Measurements from ENCODE around the gene SMURF1.

DNA sequence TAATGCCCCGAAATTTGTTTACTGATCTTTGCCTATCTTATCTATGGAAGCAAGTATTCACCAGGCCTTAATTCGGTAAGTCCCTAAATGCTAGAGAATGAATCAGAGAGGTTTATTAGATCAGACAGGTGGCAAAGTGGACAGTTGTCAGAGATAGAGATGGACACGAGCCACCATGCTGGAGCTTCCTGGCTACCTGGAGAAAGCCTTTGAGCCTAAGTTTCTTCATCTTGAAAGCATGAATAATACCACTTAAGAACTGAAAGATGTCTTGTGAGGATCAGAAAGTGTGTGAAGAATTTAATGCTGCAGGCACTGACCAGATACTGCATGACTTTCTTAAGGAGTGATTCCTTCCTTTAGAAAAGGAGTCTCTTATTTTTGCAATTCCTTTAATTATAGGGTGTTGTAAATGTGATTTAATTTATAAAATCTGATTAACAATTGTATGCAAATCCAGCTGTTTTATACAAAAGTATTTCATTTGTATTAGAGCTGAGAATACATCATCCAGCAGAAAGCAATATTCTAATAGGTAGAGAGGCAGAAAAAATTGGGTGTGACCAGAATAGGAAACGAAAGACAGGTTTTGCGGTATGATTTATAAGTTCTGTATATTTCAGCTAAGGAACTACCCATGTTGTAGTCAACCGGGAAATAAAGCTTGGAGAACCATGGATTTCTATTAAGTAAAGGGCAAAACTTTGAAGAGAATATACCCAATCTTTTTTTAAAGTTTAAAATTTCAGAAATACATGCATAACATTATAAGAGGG, 82.7 kb downstream of the SMURF1 start:
- TF ChIP-seq, protein P1, sequence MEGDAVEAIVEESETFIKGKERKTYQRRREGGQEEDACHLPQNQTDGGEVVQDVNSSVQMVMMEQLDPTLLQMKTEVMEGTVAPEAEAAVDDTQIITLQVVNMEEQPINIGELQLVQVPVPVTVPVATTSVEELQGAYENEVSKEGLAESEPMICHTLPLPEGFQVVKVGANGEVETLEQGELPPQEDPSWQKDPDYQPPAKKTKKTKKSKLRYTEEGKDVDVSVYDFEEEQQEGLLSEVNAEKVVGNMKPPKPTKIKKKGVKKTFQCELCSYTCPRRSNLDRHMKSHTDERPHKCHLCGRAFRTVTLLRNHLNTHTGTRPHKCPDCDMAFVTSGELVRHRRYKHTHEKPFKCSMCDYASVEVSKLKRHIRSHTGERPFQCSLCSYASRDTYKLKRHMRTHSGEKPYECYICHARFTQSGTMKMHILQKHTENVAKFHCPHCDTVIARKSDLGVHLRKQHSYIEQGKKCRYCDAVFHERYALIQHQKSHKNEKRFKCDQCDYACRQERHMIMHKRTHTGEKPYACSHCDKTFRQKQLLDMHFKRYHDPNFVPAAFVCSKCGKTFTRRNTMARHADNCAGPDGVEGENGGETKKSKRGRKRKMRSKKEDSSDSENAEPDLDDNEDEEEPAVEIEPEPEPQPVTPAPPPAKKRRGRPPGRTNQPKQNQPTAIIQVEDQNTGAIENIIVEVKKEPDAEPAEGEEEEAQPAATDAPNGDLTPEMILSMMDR (IDR thresholded peaks at IDR 0.05; ENCODE audit: poor library complexity), result no peak
- no peak for TF ChIP-seq EZH2 (IDR thresholded peaks at IDR 0.05; ENCODE audit: borderline replicate concordance)

All from hepatocyte (in vitro differentiated cells).